LNCaP clone FGC (cell line): ENCODE measurements around the gene CFH.
"Not testable (repeated sequence)": the region's sequence is repeated elsewhere in the genome, so short reads cannot be mapped to it uniquely, and the experiment has no call there.

Experiments
- DNase-seq: peaks from one replicate; pipeline ENCODE4 v3.0.0-alpha.2; 2011; ENCODE audit warnings: low read depth
- H3K4me3 ChIP-seq: 2 replicates; pipeline ENCODE4 v1.5.1; 2011; ENCODE audit warnings: mild to moderate bottlenecking, low read depth, low read length, control low read depth
- TF ChIP-seq, protein P1 (sequence below): IDR thresholded peaks from 2 replicates; pipeline ENCODE4 v1.5.1; 2012; ENCODE audit warnings: mild to moderate bottlenecking; ENCODE audit not compliant: control insufficient read depth, insufficient read depth; ENCODE audit errors: extremely low read depth

Gene CFH

GRCh38 chr1:196619721-196620120 lies 32.1 kb upstream of the CFH start:
- no peak for DNase-seq
- H3K4me3 ChIP-seq = no peak overlapping the region
- TF ChIP-seq, protein P1, sequence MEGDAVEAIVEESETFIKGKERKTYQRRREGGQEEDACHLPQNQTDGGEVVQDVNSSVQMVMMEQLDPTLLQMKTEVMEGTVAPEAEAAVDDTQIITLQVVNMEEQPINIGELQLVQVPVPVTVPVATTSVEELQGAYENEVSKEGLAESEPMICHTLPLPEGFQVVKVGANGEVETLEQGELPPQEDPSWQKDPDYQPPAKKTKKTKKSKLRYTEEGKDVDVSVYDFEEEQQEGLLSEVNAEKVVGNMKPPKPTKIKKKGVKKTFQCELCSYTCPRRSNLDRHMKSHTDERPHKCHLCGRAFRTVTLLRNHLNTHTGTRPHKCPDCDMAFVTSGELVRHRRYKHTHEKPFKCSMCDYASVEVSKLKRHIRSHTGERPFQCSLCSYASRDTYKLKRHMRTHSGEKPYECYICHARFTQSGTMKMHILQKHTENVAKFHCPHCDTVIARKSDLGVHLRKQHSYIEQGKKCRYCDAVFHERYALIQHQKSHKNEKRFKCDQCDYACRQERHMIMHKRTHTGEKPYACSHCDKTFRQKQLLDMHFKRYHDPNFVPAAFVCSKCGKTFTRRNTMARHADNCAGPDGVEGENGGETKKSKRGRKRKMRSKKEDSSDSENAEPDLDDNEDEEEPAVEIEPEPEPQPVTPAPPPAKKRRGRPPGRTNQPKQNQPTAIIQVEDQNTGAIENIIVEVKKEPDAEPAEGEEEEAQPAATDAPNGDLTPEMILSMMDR = no peak

DNA sequence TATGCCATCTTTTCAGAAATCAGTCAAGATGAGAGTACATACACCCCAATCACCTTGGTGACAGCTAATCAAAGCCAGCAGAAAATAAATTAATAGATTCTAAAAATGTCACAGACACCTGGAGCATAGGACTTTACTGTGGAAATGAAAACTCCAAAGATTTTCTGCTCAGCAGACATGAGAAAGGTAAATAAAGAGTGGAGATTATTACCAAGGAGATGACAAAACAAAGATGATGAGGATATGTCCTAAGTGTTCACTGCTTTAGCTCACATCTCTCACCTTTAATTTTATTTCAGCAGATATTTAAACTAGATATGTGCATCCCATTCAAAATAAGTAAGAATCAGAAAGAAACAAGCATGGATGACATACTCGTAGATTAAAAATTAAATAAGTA lies 28.8 kb upstream of the CFH start:
- DNase-seq = no peak
- H3K4me3 ChIP-seq = no peak overlapping the region
- TF ChIP-seq, protein P1 = no peak

- no peak overlapping the region for H3K4me3 ChIP-seq
- TF ChIP-seq, protein P1 = no peak
- DNase-seq = no peak
Measured at GRCh38 chr1:196628838-196629237, 23.0 kb upstream of the CFH start.

- TF ChIP-seq, protein P1 = no peak
- no peak for DNase-seq
- H3K4me3 ChIP-seq = no peak overlapping the region
Measured at GRCh38 chr1:196637606-196638005, 14.2 kb upstream of the CFH start.

GRCh38 chr1:196638466-196638865 lies 13.4 kb upstream of the CFH start:
- DNase-seq = no peak
- no peak overlapping the region for H3K4me3 ChIP-seq
- TF ChIP-seq, protein P1 = no peak

GRCh38 chr1:196639291-196639690 lies 12.6 kb upstream of the CFH start:
- DNase-seq, H3K4me3 ChIP-seq: not testable (repeated sequence)

DNA sequence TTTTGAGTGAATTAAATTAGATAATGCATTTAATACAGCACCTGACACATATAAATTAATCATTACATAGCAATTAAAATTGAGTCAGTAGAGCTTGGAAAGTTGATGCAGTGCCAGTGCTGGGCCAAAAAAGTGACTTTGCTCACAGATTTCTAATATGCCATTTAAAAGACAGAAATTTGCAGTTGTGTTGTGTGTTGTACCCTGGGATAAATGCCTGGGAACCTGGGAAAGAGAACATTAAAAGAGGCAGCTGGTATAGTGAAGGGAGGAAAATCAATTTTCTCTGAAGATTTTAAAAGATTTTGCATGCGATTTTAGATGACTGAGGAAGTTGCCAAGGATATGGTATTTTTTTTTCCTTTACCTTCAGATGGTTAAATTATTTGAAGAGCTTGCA lies 10.9 kb upstream of the CFH start:
- no peak overlapping the region for H3K4me3 ChIP-seq
- TF ChIP-seq, protein P1 = no peak
- no peak for DNase-seq
